Activated CD8-positive, alpha-beta memory T cell treated with anti-CD3 and anti-CD28 coated beads for 24 hours (primary cell): ENCODE data around the gene PNPLA8.

ENCODE experiments used
- DNase-seq: peaks from one replicate; pipeline ENCODE4 v3.0.0-alpha.2; 2020

The PNPLA8 gene

GRCh38 chr7:108464743-108465142, 61.2 kb downstream of the PNPLA8 start:
- DNase-seq: no peak

GRCh38 chr7:108463613-108464012, 62.3 kb downstream of the PNPLA8 start:
- no peak for DNase-seq

GRCh38 chr7:108461840-108462239, 64.1 kb downstream of the PNPLA8 start:
- no peak for DNase-seq

GRCh38 chr7:108460964-108461363, 65.0 kb downstream of the PNPLA8 start:
- no peak for DNase-seq

- no peak for DNase-seq
Observed at GRCh38 chr7:108459922-108460551, 65.9 kb downstream of the PNPLA8 start.

- DNase-seq: no peak
Observed at GRCh38 chr7:108457871-108458270, 68.1 kb downstream of the PNPLA8 start.

GRCh38 chr7:108456845-108457540, 68.9 kb downstream of the PNPLA8 start:
- no peak for DNase-seq

- peak; percentile 80 for DNase-seq
Observed at GRCh38 chr7:108455998-108456677, 69.8 kb downstream of the PNPLA8 start, which contains the start of gene NRCAM. NRCAM (minus strand) TSS chr7:108456436; CDS start chr7:108240064, 216,372 bp downstream.

- DNase-seq: no peak
Observed at GRCh38 chr7:108455551-108455997, 70.4 kb downstream of the PNPLA8 start.

GRCh38 chr7:108454674-108455550, 71.0 kb downstream of the PNPLA8 start:
- peak; percentile 70 for DNase-seq

- DNase-seq: no peak
Observed at GRCh38 chr7:108454317-108454673, 71.6 kb downstream of the PNPLA8 start.

GRCh38 chr7:108453320-108453719, 72.6 kb downstream of the PNPLA8 start:
- no peak for DNase-seq

GRCh38 chr7:108452707-108453106, 73.2 kb downstream of the PNPLA8 start:
- DNase-seq: no peak

GRCh38 chr7:108451296-108451848, 74.6 kb downstream of the PNPLA8 start:
- DNase-seq: no peak

- no peak for DNase-seq
Observed at GRCh38 chr7:108450160-108450559, 75.8 kb downstream of the PNPLA8 start.

GRCh38 chr7:108449521-108449920, 76.4 kb downstream of the PNPLA8 start:
- no peak for DNase-seq

GRCh38 chr7:108448584-108449505, 77.1 kb downstream of the PNPLA8 start:
- no peak for DNase-seq

- no peak for DNase-seq
Observed at GRCh38 chr7:108442039-108442568, 83.8 kb downstream of the PNPLA8 start.

GRCh38 chr7:108441392-108441955, 84.5 kb downstream of the PNPLA8 start:
- DNase-seq: no peak

- no peak for DNase-seq
Observed at GRCh38 chr7:108440613-108441012, 85.3 kb downstream of the PNPLA8 start.

- DNase-seq: no peak
Observed at GRCh38 chr7:108436906-108437305, 89.0 kb downstream of the PNPLA8 start.
